Hematopoietic multipotent progenitor cell treated with erythropoietin and hydrocortisone succinate and interleukin-3 and kit ligand, for 8 days (in vitro differentiated cells): ENCODE data around the gene ZNF831.
A peak's percentile ranks its signal among the peaks of the same experiment; 100 is the strongest.

Experiments used
- DNase-seq: peaks from one replicate; pipeline ENCODE4 v3.0.0-alpha.2; 2015

Gene ZNF831

DNA sequence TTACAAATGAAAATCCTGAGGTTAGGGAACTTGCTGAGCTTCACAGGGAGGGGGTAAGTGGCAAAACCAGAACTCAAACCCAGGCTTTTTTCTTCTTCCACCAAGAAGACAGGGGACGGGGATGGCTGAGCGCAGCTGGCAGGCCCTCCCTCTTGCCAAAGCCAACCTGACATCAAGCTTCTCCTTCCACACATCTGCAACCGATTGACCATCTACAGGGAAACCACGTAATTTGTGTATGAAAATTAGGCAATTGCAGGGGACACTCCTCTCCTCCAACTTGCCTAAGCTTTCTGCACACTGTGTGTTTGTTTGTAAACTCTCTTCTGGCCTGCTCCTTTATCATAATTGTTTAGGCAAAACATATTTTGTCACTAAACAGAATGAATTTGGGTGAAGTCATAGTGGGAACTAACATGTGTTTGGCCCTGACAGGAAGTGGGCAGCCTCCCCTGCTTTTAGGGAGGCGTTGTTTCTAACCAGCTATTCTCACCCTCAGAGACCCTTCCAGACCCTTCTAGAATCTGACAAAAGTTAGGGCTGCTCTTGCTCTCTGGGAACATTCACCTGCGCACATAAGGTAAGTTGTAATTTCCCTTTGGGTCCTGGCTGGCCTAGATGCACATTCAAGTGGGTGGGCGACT, 18.9 kb downstream of the ZNF831 start:
- DNase-seq, result no peak

DNA sequence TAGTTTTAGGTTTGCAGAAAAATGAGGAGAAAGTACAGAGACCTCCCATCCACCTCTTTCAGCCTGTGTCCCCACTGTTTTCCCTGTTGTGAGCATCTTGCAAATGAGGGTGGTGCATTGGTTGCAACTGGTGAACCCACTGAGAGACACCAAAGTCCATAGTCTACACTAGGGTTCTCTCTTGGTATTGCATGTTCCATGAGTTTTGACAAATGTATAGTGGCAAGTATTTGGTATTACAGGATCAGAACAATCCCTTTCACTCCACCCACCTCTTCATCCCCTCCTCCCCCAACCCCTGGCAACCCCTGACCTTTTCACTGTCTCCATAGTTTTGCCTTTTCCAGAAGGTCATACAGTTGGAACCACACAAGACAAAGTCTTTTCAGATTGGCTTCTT, 20.1 kb downstream of the ZNF831 start:
- DNase-seq, result no peak

DNA sequence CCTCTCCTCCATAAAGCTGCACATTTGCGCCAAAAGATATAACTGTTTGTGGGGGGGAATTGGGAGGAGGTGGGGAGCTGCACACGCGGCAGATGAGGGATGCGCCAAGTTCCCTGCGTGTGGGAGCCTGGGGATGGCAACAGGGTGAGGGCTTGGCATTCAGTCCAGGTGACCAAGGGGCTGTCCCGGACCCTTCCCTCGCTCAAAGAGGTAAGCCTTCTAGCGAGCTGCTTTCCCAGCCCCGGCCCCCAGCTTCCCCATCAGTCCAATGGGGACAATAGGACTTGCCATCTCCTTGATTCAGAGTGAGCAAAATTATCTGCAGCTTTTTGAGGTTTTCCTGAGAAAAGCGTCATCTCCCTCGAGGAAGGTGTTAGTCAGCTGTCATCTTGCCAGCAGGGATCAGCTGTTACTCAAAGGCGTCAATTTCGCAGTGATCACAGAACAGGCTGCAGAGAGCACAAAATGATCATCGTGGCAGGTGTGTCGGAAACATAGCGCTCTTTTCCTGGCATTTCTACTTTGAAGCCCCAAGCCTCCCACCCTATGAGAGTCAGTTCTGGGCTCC, 21.3 kb downstream of the ZNF831 start:
- DNase-seq, result no peak

DNA sequence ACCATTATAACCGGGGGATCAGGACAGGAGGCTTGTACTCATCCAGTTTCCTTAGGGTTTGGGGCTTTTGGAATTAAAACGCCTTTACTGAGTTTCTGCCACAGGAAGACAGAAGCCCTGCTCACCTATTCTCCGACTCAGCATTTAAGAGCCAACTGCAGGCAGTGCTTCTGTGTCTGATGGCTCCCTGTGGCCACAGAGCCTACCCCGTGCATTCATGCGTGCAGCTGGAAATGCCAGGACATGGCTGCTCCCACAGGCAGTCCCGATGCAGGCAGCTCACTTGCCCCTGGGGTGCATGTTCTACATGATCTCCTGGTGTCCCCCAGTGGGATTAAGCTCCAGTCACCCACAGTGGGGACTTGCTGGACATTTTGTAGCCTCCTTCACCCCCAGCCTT, 22.2 kb downstream of the ZNF831 start:
- no peak for DNase-seq

DNA sequence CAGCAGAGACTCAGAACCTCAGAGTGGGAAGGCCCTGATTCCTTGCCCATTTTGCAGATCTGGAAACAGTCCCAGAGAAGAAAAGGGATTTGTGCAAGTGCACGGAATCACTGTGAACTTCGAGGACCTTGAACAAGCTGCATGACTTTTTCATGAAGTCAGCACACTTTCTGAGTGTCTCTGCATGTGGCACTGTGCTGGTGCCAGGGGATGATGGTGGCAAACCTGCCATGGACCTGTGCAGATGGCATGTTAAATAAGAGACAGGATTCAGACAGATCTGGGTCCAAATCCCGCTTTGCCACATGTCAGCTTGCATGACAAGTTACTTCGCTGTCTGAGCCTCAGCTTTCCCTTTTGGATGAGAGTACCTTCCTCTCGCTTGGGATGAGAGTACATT, 26.8 kb downstream of the ZNF831 start:
- no peak for DNase-seq

DNA sequence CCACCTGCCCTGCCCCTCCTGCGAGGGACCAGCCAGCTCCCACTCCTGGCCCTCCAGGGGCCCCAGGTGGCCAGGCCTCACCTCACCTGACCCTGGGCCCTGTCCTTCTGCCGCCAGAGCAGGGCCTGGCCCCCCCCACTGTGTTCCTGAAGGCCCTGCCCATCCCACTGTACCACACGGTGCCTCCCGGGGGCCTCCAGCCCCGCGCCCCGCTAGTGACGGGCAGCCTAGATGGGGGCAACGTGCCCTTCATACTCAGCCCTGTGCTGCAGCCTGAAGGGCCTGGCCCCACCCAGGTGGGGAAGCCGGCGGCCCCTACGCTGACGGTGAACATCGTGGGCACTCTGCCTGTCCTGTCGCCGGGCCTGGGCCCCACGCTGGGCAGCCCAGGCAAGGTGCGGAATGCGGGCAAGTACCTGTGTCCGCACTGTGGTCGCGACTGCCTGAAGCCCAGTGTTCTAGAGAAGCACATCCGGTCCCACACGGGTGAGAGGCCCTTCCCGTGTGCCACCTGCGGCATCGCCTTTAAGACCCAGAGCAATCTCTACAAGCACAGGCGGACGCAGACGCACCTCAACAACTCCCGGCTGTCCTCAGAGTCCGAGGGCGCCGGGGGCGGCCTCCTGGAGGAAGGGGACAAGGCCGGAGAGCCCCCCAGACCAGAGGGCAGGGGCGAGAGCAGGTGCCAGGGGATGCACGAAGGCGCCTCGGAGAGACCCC, 27.6 kb downstream of the ZNF831 start:
- no peak for DNase-seq

DNA sequence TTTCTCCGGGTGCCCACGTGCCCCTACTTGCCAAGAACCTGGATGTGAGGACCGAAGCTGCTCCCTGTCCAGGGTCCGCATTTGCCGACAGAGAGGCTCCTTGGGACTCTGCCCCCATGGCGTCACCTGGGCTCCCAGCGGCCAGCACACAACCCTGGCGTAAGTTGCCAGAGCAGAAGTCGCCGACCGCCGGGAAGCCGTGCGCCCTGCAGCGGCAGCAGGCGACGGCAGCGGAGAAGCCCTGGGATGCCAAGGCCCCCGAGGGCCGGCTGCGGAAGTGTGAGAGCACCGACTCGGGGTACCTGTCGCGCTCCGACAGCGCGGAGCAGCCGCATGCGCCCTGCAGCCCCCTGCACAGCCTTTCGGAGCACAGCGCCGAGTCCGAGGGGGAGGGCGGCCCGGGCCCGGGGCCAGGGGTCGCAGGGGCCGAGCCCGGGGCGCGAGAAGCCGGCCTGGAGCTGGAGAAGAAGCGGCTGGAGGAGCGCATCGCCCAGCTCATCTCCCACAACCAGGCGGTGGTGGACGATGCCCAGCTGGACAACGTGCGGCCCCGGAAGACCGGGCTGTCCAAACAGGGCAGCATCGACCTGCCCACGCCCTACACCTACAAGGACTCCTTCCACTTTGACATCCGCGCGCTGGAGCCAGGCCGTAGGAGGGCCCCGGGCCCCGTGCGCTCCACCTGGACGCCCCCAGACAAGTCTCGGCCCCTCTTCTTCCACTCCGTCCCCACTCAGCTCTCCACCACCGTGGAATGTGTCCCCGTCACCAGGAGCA, 28.3 kb downstream of the ZNF831 start:
- no peak for DNase-seq

DNA sequence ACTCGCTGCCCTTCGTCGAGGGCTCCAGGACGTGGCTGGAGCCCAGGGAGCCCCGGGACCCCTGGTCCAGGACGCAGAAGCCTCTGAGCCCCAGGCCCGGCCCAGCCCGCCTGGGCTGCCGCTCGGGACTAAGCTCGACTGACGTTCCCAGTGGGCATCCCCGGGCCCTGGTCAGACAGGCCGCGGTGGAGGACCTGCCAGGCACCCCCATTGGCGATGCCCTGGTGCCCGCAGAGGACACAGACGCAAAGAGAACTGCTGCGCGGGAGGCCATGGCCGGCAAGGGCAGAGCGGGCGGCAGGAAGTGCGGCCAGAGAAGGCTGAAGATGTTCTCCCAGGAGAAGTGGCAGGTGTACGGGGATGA, 28.9 kb downstream of the ZNF831 start:
- no peak for DNase-seq

DNA sequence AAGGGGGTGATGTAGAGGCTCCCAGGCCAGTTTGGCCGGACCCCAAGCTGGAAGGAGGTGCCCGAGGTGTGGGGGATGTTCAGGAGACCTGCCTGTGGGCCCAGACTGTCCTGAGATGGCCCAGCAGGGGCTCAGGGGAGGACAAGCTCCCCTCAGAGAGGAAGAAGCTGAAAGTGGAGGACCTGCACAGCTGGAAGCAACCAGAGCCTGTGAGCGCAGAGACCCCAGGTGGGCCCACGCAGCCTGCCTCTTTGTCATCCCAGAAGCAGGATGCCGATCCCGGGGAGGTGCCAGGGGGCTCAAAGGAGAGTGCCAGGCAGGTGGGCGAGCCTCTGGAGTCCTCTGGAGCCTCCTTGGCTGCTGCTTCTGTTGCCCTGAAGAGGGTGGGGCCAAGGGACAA, 29.7 kb downstream of the ZNF831 start:
- no peak for DNase-seq

DNA sequence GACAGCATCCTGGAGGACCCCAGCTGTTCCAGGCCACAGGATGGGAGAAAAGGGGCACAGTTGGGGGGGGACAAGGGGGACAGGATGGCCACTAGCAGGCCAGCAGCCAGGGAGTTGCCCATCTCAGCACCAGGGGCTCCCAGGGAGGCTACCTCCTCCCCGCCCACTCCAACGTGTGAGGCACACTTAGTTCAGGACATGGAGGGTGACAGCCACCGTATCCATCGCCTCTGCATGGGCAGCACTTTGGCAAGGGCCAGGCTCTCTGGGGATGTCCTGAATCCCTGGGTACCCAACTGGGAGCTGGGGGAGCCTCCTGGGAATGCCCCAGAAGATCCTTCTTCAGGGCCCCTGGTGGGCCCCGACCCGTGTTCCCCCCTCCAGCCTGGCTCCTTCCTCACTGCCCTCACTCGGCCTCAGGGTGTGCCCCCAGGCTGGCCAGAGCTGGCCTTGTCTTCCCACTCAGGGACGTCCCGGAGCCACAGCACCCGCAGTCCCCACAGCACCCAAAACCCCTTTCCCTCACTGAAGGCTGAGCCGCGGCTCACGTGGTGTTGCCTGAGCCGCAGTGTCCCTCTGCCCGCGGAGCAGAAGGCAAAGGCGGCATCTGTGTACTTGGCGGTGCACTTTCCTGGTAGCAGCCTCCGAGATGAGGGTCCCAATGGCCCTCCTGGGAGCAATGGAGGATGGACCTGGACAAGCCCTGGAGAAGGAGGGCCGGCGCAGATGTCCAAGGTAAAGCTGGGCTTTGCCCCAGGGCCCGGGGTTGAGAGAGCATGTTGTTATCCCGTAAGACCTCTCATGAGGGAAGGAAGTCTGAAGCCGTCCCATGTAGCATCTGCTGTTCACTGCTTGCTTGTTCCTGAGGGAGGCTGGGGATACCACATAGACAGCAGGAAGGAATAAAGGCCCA, 30.7 kb downstream of the ZNF831 start:
- DNase-seq, result no peak

DNA sequence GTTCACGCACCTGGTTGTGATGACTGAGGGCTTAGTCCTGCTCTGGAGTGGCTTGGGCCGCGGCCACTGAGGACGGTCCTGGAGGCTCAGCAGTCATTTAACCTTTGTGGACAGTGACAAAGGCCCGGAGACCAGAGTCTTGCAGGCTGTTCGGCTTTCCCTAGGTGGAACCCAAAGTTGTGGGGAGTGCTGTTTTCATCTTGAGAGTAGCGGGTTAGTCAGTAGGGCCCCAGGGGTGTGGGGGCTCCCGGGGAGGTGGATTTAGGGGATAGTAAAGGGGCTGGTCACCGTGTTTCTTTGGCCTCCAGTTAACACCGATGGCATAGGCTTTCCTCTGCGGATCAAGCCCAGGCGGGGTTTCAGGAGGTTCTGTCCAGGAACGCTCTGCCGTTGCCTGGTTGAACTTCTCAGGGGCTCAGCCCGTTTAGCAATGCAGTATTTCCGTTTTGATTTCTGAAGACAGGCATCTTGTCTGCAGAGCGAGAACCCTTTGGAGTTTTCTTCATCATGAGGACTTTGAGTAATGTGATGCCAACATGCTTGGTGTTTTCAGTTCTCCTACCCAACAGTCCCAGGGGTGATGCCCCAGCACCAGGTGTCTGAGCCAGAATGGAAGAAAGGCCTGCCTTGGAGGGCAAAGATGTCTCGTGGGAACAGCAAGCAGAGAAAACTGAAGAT, 31.8 kb downstream of the ZNF831 start:
- DNase-seq, result no peak

DNA sequence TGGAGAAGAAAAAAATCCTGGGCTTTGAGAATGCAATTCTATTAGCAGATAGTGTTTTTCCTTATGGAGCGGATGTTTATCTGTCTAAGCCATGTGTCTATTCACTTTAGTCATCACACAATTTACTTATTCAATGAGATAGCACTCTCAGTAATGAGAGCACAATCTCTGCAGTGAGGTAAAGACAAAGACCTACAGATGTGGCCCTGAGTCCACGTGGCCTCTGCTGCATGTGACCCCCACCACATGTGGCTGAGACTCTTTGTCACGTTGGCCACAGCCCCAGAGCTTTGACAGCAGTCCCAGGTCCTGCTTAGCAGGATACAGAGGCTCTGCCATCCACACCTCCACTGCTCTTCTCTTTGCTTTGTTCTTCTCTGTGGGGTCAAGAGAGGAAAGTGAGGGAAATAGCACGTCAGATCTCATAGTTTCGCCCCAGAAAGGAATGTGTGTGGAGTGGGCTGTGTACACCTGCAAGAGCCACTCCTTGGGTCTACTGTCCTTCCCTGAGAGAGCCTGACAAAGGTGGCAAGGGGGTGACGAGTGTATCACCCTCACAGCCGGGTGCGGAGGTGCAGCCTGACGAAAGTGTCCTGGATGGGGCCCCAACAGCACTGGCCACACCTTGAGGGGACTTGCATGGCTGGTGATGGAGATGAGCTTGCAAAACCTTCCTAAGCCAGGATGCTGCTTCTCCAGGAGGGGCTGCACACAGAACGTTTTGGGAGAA, 40.7 kb downstream of the ZNF831 start:
- DNase-seq, result no peak

DNA sequence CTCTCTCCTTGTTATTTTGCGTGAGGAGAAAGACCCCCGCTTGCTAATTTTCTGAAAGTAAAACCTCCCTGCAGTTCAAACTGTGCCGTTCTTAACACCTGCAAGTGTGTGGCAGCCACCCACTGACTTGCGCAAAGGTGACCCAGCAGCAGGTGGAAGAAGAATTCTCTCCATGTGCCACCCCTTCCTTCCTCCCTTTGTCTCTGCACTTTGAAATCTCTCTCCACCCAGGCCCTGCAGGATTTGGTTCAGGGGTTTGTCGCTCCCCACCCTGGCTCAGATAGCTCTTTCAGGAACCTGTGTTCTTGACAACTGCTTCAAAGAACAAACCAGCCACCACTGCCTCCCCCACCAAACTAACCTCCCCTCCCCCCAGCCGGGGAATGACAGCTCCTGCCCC, 41.4 kb downstream of the ZNF831 start:
- no peak for DNase-seq

DNA sequence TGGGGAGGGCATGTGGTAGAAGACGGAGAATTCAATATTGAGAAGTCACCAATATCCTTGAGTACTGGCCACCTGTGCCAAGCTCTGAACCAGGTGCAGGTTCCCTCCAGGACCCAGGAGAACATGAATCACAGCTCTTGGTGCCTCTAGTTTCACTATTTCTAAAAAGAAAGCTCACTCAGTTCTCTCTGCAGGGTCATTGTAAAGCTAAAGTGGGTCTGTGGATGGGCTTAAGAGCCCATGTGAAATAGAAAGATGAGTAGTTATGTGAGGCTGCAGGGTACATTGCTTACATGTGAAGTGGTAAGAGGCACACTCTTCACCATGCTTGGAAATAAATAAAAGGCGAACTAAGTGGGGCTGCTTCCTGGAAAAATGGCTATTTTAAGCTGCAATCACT, 43.6 kb downstream of the ZNF831 start:
- no peak for DNase-seq

DNA sequence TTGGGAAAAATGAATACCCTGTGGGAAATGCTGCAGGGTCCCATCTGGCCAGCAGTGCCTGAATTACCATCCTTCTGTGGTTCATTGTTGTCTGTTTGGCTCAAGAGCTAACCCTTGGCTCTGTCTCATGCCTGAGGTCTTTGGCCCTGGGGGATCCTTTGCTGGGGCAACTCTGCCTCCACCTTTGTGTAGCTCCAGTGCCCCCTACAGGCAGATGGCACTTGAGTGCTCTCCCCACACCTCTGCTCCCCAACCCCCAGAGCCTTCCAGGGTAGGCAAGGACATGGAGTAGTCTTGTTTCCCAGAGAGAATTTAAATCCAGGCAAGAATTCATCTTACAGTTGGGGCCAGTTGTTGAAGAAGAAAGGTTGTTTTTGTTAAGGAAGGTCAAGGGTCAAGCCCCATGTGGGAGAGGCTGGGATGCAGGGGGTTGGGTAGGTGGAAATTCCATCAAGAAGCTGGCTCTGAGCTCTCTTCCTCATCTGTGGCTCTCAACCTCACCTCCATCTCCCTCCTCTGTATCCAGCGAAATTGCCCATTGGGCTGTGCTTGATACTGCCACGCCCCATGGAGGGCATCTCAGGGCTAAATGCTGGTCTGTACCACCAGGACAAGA, 44.2 kb downstream of the ZNF831 start:
- peak; percentile 68 for DNase-seq

DNA sequence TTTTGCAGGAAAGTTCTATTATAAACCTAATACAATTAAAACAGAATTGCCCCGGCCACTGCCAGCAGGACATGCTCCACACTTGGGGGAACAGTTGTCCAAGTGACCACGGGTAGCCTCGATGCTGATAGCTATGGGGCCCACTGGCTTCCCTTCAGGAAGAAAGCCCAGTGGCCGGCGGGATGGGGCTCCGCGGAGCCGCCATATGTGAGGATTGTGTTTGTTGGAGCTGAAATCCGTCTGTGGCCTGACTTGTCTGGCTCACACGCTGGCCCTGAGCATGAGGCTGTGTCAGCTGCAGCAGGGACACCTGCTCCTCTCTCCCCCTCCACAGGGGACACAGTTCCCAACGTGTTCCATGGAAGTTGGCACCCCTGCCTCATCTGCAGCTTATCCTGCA, 46.6 kb downstream of the ZNF831 start:
- no peak for DNase-seq

DNA sequence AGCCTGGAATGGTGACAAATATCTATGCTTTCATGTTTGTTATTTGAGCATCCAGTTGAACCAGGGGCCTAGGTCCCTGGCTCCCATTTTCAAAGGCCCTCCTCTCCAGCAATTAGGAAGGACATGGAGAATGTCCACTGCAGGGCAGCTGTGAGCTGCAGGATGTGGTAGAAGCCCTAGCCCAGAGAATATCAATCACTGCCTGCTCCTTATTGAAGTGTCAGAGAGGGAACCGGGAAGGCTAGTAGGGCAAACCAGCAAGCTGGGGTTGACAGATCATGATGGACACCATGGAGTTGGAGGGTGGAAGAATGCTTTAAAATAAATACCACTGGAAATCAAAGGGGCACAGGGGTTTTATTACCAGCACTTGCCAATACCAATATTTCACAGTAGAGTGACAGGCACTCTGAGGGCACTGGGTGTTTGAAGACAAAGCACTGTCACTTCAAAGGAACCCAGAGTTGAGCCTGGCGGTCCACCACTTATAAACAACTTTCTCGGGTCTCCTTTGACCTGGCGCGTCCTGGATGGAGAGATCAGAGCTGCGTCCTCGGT, 47.7 kb downstream of the ZNF831 start:
- no peak for DNase-seq

DNA sequence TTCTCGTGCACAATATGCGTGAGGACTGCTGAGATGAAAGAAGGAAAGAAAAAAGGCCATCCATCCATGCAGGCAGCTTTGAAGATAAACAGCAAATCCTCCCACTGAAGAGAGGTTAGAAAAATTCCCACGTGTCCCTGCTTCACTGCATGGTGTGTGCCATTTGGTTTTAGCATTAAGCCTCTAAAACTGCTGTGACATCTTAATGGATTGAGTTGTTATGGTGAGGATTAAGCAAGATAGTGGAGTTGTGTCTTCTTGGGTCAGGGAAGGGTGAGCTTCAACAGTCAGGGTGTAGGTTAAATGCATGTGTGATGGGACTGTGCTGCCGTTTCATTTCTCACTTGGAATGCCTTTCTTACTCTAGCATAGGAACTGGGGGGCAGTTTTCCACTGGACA, 50.5 kb downstream of the ZNF831 start:
- no peak for DNase-seq

DNA sequence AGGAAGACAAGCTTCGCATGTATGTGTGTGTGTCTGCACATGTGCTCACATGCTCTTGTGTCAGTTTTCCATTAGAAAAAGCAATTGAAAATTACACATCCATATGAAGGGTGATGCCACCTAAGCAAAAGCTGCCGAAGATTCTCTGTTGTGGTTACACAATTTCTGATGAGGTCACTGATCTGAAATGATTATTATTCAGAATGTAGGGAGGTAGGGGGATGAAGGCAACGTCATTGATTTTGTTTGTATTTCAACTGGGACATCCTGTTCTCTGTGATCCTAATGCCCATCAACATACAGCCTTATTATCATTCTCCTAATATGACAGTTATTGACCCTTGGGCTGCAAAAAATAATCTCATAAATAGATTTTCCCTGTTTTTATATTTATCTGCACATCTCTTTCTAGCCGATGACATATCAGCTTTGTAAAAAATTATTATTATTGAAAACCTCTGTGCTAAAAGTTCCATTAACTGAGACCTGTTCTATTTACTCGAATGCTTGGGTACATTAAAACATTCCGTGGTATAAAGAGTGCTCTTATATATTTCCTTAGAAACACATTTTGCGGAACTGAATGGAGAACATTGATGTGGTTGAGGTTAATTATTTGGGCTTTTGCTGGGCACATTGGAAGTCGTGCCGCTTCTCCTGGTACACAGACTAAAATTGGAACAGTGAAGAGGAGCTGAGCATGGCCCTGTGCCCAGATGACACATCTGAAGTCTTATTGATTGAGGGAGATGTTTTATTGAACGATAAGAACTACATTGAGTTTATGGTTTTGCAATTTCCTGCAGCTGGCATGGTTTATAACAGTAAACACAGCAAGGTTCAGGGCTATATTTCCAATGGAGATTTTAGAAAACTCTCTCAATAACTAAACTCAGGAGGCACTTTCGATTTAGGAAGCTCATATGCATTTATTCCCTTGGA, 51.3 kb downstream of the ZNF831 start:
- DNase-seq, result no peak

DNA sequence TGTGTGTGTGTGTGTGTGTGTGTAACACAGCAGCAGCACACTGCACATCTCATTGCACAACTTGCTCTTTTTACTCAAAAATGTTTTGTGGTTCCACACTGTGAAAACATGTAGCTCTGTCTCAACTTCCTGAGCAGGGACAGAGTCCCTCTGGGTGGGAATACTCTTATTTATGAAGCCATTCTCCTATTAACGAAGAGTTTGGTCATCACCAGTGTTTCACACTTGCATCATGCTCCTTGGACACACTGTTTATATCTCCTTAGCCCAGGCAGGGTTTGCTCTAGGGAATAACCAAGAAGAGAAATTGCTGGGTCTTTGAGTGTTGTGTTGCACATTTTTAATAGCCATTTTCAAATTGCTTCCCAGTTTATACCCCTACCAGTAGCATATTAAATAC, 53.6 kb downstream of the ZNF831 start:
- no peak for DNase-seq
